Lung (tissue), 10 donors: ENCODE results near the gene RGPD5. TPM values are rescaled to one million over a fixed set of nuclear protein-coding genes. Genes with fewer than 3 reads are reported as not detected.
"Not testable (repeated sequence)": the region's sequence is repeated elsewhere in the genome, so short reads cannot be mapped to it uniquely, and the experiment has no call there.

Experiments
- ATAC-seq: fragments of 200-7000 bp; cut with Tn5 transposase; one replicate; pipeline ENCODE4 v1.9.1; 2020; ENCODE audit warnings: moderate number of reproducible peaks; ENCODE audit not compliant: insufficient read depth, low FRiP score
- DNase-seq, 3 donors: peaks; one replicate each; pipeline ENCODE4 v3.0.0-alpha.2; 2013 to 2017
- H3K27ac ChIP-seq, 2 donors: one replicate each; pipeline ENCODE4 v1.5.1; 2013; ENCODE audit warnings: mild to moderate bottlenecking in 2 of 2, moderate library complexity in 2 of 2, control low read depth in 1 of 2, inconsistent platforms in 1 of 2, low read depth in 1 of 2, low read length in 1 of 2
- H3K27me3 ChIP-seq, 3 donors: one replicate each; pipeline ENCODE4 v1.5.1; 2013; ENCODE audit warnings: low read length in 2 of 3; ENCODE audit not compliant: control insufficient read depth in 3 of 3, insufficient read depth in 3 of 3
- H3K36me3 ChIP-seq, 4 donors: one replicate each; pipeline ENCODE4 v1.5.1; 2013; ENCODE audit warnings: low read length in 4 of 4, mild to moderate bottlenecking in 1 of 4, moderate library complexity in 1 of 4; ENCODE audit not compliant: control insufficient read depth in 4 of 4, insufficient read depth in 4 of 4
- H3K4me1 ChIP-seq, 5 donors: one replicate each; pipeline ENCODE4 v1.5.1; 2013; ENCODE audit warnings: low read length in 5 of 5, mild to moderate bottlenecking in 2 of 5, moderate library complexity in 1 of 5; ENCODE audit not compliant: control insufficient read depth in 5 of 5, insufficient read depth in 5 of 5
- H3K4me3 ChIP-seq: one replicate; pipeline ENCODE4 v1.5.1; 2013; ENCODE audit warnings: mild to moderate bottlenecking, control low read depth, moderate library complexity
- H3K9ac ChIP-seq, 2 donors: one replicate each; pipeline ENCODE4 v1.5.1; 2013; ENCODE audit warnings: low read length in 2 of 2, control low read depth in 1 of 2; ENCODE audit not compliant: insufficient read depth in 1 of 2
- H3K9me3 ChIP-seq, 4 donors: one replicate each; pipeline ENCODE4 v1.5.1; 2013; ENCODE audit warnings: low read length in 3 of 4, mild to moderate bottlenecking in 1 of 4, moderate library complexity in 1 of 4; ENCODE audit not compliant: control insufficient read depth in 4 of 4, insufficient read depth in 3 of 4
- WGBS, 2 donors: extraction: QIAGEN DNeasy Blood & Tissue Kit; methylation state at CpG; one replicate each; pipeline ENCODE4 v1.1.7; 2013; 5-methylcytosine and 5-hydroxymethylcytosine counted together
- polyA plus RNA-seq, 2 donors: library from polyadenylated mRNA; stranded (reverse); fragments of 200-250 nt; gene quantifications; one replicate each; pipeline ENCODE4 v1.2.1, GENCODE V29; 2013
- total RNA-seq, 2 donors: library from RNA; depleted of rRNA in 1 of 2; stranded (reverse); fragments of >200 nt in 1 of 2; gene quantifications; one replicate each; pipeline ENCODE4 v1.2.1, GENCODE V29; 2014 to 2021
- donor health status: Bipolar disorder and iron deficiency.
- donor health status: healthy.
- donor health status: DM: yes; HTN: yes; CAD: no.

RGPD5 gene
- total and polyA plus RNA-seq, 4 donors, result 3.8 to 82.0 (median 28.9) TPM

DNA sequence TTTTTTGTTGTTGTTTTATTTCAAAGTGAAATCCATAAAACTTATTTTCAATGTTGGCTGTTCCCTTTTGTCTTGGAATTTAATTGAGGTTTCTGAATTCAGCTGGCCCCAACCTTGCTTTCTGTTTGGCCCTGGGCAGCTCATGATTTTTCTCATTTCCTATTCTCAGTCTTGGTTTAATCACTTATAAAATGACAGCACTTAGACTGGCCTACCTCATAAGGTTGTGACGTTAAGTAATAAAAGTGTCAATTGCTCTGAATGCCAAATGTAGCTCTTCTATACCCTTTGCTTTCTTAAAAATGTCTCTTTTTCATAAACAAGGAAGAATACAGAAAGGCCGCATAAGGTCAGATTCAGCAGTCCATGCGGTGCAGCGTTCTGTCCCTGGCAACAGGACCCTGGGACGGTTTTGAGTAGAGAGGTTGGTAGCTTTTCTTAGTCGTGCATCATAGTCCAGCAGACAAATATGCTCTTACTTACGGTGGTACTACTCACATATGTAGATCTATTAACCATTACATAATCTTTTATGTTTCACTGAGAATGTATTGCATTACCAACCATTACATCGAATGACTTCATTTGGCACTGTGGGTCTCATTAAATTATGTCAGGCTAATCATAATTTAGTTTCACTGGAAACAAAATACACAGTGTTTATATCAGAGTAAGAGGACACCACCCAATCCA is 27.1 kb upstream of the RGPD5 start:
- 93% methylated on average over 5 to 6 of the region's 8 CpGs for WGBS, 2 donors
- H3K4me3 ChIP-seq, H3K9me3 ChIP-seq, H3K27ac ChIP-seq, H3K27me3 ChIP-seq, H3K36me3 ChIP-seq, DNase-seq, H3K9ac ChIP-seq, H3K4me1 ChIP-seq, ATAC-seq: not testable (repeated sequence)

DNA sequence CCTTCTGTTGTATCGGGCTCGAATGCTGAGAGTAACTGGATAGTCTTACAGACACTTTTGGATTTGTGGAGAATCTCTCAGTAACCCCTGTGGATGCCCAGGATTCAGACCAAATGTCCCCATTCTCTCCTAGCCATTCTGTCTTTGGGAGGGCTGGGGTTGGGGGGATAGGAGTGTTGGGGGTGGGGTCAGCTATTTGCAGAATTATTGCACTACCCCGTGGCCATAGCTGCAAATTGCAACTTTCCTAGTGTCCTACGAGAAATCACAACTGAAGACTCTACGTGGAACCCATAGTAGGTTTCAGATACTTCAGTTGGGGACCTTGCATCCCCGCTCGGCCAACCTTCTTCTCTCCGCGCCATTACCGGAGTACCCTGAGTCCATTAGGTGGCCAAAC is 25.2 kb upstream of the RGPD5 start:
- DNase-seq, H3K9ac ChIP-seq, H3K27ac ChIP-seq, H3K27me3 ChIP-seq, H3K9me3 ChIP-seq, ATAC-seq, H3K4me3 ChIP-seq, H3K4me1 ChIP-seq, H3K36me3 ChIP-seq: not testable (repeated sequence)
- WGBS, 2 donors, result no CpG with 5 or more reads among the region's 10 CpGs

DNA sequence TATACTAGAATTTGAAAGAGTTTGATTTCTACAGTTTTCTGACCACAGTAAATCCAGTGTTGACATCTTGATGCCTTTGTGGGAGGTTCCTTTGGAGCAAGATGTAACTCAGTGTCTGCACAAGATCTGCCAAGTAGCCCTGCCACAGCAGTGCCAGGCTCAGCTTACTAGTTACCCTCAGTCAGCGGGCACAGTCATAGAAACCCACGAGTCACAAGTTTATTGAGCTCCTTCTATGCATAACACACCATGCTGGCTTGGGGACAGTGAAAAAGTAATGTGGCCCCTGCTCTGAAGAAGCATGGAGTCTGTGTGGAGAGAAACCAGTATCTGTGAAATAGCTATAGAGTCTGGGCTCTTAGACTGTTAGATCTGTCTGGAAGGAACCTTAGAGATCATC is 15.0 kb upstream of the RGPD5 start:
- not testable (repeated sequence) for DNase-seq, ATAC-seq, H3K27me3 ChIP-seq, H3K4me3 ChIP-seq, H3K27ac ChIP-seq, H3K9me3 ChIP-seq, H3K4me1 ChIP-seq, H3K9ac ChIP-seq, H3K36me3 ChIP-seq
- WGBS, 2 donors, result no CpG with 5 or more reads among the region's 2 CpGs

DNA sequence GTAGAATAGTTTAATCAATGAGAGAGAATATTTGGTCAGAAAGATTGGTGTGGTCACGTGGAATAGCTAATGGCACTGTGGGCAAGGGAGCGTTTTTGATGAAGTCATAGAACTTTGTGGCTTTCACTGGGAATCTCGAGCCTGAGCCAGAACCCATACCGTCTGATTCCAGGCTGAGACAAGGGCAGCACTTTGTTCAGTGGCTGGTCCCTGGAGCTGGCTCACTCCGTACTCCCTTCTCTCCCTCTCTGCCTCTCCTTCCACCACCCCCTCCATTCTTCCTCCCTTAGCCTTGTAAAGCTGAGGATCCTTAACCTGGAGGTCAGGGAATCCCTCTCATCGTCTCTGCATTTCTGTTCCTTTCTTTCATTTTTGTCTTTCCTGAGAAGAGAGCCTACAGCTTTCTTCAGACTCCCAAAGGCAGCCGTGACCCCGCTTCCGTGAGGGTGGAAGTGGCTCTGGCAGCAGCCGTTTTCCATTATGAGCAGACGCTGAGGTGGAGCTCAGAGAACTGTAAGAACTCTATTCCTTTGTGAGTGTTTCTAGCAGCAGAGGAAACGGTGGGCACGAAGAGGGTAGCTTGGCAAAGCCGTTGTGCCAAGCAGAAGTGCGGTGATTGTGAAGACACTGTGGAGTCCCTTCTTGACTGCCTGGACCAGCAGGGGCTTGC is 12.8 kb upstream of the RGPD5 start:
- not testable (repeated sequence) for H3K4me1 ChIP-seq, H3K9ac ChIP-seq, H3K4me3 ChIP-seq, H3K27me3 ChIP-seq, H3K9me3 ChIP-seq, H3K36me3 ChIP-seq, DNase-seq, H3K27ac ChIP-seq, ATAC-seq
- WGBS, 2 donors, result no CpG with 5 or more reads among the region's 15 CpGs

DNA sequence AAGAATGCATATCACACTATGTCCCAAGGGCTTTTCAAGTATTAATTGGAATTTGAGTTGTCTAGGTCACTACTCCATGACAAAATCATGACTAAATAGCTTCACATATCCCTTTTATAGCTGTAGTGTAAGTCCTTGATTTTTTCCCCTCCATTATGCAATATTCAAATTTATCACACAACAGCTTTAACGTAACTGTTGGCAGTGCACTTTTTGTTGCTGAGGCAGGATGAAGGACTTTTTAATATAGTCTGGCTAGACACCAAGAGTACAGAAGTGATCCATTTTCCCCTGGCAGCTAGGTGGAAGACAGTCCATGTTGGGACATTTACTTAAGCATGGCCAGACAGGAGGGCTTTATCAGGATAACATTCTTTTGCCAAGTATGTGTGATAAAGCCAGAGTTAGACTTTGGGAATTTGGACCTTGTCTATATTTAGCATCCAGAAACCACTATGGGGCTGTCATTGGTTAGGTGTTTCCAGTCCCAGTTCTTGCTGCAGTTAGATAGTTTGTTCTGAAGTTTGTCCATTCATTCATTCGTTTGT is 11.6 kb upstream of the RGPD5 start:
- H3K36me3 ChIP-seq, H3K4me1 ChIP-seq, H3K27me3 ChIP-seq, H3K27ac ChIP-seq, ATAC-seq, H3K9ac ChIP-seq, H3K9me3 ChIP-seq, H3K4me3 ChIP-seq, DNase-seq: not testable (repeated sequence)
- no CpG with 5 or more reads among the region's 2 CpGs for WGBS, 2 donors

DNA sequence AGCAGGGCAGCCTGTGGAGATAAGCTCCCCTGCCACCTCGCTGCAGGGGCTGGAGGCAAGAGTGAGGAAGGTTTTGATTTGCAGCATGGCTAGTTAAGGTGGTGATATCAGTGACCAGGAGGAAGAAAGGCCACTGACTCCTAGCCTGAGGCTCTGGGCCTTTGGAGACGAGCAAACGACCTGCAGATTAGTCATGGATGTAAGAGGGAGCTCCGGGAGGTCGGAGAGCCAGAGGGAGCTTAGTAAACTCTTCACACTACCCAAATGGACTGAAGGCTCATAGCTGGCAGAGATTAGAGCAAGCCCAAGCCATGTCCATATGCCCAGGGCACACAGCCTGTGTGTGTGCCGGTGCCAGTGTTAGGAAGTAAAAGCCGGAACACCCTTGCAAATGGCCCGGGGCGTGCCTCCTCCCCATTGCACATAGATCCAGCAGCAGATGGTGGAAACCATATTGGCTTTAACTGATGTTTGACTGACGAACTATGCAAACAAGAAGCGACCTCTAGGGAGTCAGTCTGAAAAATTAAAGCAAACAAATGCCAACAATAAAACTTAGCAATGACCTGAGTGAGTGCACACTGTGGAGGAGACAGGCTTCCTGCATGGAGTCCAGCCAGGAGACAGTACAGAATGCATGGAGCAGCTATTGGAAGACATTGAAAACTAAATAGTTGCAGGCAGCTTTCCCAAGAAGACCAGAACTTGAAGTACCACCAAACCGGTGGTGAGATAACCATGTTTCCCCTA is 2.4 kb upstream of the RGPD5 start:
- not testable (repeated sequence) for H3K27me3 ChIP-seq, H3K27ac ChIP-seq, H3K9me3 ChIP-seq, DNase-seq, ATAC-seq, H3K9ac ChIP-seq, H3K36me3 ChIP-seq, H3K4me3 ChIP-seq, H3K4me1 ChIP-seq
- WGBS, 2 donors, result no CpG with 5 or more reads among the region's 12 CpGs

DNA sequence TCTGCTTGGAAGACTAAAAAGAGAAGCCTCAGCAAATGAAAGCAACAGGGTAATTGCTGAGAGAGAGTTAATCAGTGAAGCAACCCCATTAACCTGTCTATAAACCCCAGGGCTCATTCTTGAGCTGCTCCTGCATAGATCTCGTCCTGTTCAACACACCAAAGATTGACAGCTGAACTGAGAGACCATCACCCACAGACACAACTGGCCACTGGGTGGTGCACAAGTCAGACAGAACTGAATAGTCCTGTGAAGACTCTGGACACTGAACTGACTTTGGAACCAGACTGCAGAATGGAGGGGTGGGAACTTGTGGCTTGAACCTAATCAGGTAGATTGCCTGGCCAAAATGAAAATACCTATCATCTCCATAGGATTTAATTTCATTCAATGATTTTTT is 1.4 kb upstream of the RGPD5 start:
- H3K27me3 ChIP-seq, H3K4me1 ChIP-seq, H3K27ac ChIP-seq, ATAC-seq, H3K9me3 ChIP-seq, H3K9ac ChIP-seq, H3K4me3 ChIP-seq, H3K36me3 ChIP-seq, DNase-seq: not testable (repeated sequence)
- WGBS, 2 donors, result no CpG with 5 or more reads among the region's 1 CpG
